OCI-LY3 (cell line): Measurements from ENCODE around the gene SAMD14.

Experiments used
- H2AFZ ChIP-seq: fragments of 200-600, 300-600 bp; shearing (Covaris generic); 2 replicates; pipeline ENCODE4 v1.6.0; 2014; ENCODE audit warnings: antibody characterized with exemption, low read depth, low read length
- H3K27ac ChIP-seq: fragments of 200-600, 300-600 bp; sonication (generic); 2 replicates; pipeline ENCODE4 v1.5.1; 2014; ENCODE audit warnings: mild to moderate bottlenecking, low read length, moderate library complexity, mixed read lengths
- H3K27me3 ChIP-seq: fragments of 200-600, 300-600 bp; sonication (generic); 2 replicates; pipeline ENCODE4 v1.6.1; 2014; ENCODE audit warnings: low read depth, low read length, mixed read lengths
- H3K36me3 ChIP-seq: fragments of 200-600, 300-600 bp; sonication (generic); replicated peaks from 2 replicates; pipeline ENCODE3; 2014; ENCODE audit warnings: low read depth, low read length, mixed read lengths
- H3K4me1 ChIP-seq: fragments of 300-600, 200-600 bp; sonication (generic); 2 replicates; pipeline ENCODE4 v1.6.1; 2014; ENCODE audit warnings: low read length, mixed read lengths
- H3K4me2 ChIP-seq: fragments of 200-600, 300-600 bp; sonication (generic); 2 replicates; pipeline ENCODE4 v1.6.1; 2014; ENCODE audit warnings: low read length, mixed read lengths
- H3K4me3 ChIP-seq: fragments of 300-600, 200-600 bp; sonication (generic); 2 replicates; pipeline ENCODE4 v1.5.1; 2014; ENCODE audit warnings: antibody characterized with exemption, mild to moderate bottlenecking, low read length, moderate library complexity
- H3K79me2 ChIP-seq: fragments of 300-600, 200-600 bp; shearing (Covaris generic); 2 replicates; pipeline ENCODE4 v1.6.1; 2014; ENCODE audit warnings: mild to moderate bottlenecking, low read length, mixed read lengths
- H3K9ac ChIP-seq: fragments of 300-600, 200-600 bp; shearing (Covaris generic); 2 replicates; pipeline ENCODE4 v1.6.0; 2014; ENCODE audit warnings: mild to moderate bottlenecking, low read length, moderate library complexity
- H3K9me3 ChIP-seq: fragments of 200-600, 300-600 bp; shearing (Covaris generic); 2 replicates; pipeline ENCODE4 v1.6.1; 2014; ENCODE audit warnings: low read length, mixed read lengths; ENCODE audit not compliant: insufficient read depth
- H4K20me1 ChIP-seq: fragments of 200-600, 300-600 bp; sonication (generic); 2 replicates; pipeline ENCODE4 v1.6.1; 2016; ENCODE audit warnings: low read length, mixed read lengths; ENCODE audit not compliant: insufficient read depth
- EZH2phosphoT487 ChIP-seq: fragments of 200-600 bp; shearing (Covaris generic); IDR thresholded peaks from 2 replicates; pipeline ENCODE4 v1.6.1; 2018; ENCODE audit warnings: antibody characterized with exemption, mixed run types, low read depth
- TF ChIP-seq, protein P1 (sequence below): fragments of 200-600, 300-600 bp; sonication (generic); IDR thresholded peaks from 2 replicates; pipeline ENCODE4 v1.5.1; 2014; ENCODE audit warnings: antibody characterized with exemption, low read length, low read depth

Gene SAMD14

GRCh38 chr17:50094753-50095619 is 35.0 kb downstream of the SAMD14 start, which contains the start of gene PDK2:
TSS of gene PDK2 (plus strand) at chr17:50095351. CDS start at chr17:50095436, 85 bp downstream.
- TF ChIP-seq, protein P1, sequence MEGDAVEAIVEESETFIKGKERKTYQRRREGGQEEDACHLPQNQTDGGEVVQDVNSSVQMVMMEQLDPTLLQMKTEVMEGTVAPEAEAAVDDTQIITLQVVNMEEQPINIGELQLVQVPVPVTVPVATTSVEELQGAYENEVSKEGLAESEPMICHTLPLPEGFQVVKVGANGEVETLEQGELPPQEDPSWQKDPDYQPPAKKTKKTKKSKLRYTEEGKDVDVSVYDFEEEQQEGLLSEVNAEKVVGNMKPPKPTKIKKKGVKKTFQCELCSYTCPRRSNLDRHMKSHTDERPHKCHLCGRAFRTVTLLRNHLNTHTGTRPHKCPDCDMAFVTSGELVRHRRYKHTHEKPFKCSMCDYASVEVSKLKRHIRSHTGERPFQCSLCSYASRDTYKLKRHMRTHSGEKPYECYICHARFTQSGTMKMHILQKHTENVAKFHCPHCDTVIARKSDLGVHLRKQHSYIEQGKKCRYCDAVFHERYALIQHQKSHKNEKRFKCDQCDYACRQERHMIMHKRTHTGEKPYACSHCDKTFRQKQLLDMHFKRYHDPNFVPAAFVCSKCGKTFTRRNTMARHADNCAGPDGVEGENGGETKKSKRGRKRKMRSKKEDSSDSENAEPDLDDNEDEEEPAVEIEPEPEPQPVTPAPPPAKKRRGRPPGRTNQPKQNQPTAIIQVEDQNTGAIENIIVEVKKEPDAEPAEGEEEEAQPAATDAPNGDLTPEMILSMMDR = no peak
- TF ChIP-seq EZH2phosphoT487 = no peak
- H2AFZ ChIP-seq = peak within 1 kb of the TSS; percentile 67
- H3K9ac ChIP-seq = peak within 1 kb of the TSS; percentile 81
- H3K27me3 ChIP-seq = no peaks in the 10 kb centered on the region
- H4K20me1 ChIP-seq = no peaks in the 10 kb centered on the region
- peak within 1 kb of the TSS; percentile 98 for H3K4me2 ChIP-seq
- peak within 1 kb of the TSS; percentile 84 for H3K4me3 ChIP-seq
- H3K27ac ChIP-seq = peak within 1 kb of the TSS; percentile 71
- peaks cover 8% of the 10 kb centered on the region; the same call in 1 of the 2 replicates for H3K79me2 ChIP-seq
- H3K4me1 ChIP-seq = peaks cover 16% of the 10 kb centered on the region
- H3K36me3 ChIP-seq = no peaks in the 10 kb centered on the region
- H3K9me3 ChIP-seq = no peaks in the 10 kb centered on the region

DNA sequence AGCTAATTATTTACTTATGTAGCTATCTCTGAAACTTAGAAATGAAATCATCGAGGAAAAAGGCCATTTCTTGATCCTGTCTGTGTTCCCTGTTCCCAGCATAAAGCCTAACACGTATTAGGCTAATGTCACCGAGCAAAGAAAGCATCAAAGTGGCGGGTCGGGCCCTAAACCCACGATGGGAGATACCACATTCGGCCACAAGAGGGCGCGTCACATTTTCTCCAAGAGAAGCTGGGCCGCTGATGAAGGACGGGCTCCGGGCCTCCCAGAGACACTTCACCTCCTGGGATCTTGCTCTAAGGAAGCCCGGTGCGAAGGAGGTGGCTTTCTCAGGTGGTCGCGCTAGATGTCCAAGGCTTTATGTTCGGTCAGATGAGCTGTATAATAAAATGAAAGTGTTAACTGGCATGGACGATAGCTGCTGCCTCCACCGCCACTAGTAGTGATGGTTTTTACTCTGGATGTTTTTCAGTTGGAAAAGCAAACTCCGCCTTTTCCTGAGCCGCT is 35.7 kb downstream of the SAMD14 start:
- H3K9ac ChIP-seq = peak overlapping the region; percentile 60
- no peak for TF ChIP-seq EZH2phosphoT487
- TF ChIP-seq, protein P1 = peak; percentile 80

DNA sequence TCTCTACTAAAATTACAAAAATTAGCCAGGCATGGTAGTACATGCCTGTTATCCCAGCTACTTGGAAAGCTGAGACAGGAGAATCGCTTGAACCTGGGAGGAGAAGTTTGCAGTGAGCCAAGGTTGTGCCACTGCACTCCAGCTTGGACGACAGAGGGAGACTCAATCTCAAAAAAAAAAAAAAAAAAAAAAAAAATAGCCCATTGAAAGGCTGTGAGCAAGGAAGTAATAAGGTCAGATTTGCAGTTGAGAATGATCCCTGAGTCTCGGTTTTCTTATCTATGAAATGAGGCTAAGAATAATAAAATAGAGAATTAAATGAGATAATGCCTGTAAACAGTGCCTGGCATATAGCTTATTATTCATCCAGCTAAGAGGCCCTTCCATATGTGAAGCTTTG is 36.2 kb downstream of the SAMD14 start:
- Histone ChIP-seq H3K4me3 (no peak overlapping the region), H3K27ac (no peak overlapping the region), H3K4me2 (peak overlapping the region; percentile 98; the same call in 1 of the 2 replicates)

More for the DNA sequence above, 35.7 kb downstream of the SAMD14 start:
- Histone ChIP-seq H3K79me2 (peaks cover 8% of the 10 kb centered on the region; the same call in 1 of the 2 replicates), H3K9me3 (no peaks in the 10 kb centered on the region), H3K4me1 (peaks cover 13% of the 10 kb centered on the region), H2AFZ (peak overlapping the region; percentile 67; the same call in 1 of the 2 replicates), H4K20me1 (no peaks in the 10 kb centered on the region), H3K4me3 (peak overlapping the region; percentile 84), H3K27ac (peak overlapping the region; percentile 71), H3K4me2 (peak overlapping the region; percentile 98), H3K27me3 (no peaks in the 10 kb centered on the region), H3K36me3 (no peaks in the 10 kb centered on the region)

More for the DNA sequence above, 36.2 kb downstream of the SAMD14 start:
- TF ChIP-seq EZH2phosphoT487 = no peak
- TF ChIP-seq, protein P1 = no peak
- H4K20me1 ChIP-seq = no peaks in the 10 kb centered on the region
- no peak overlapping the region for H3K9ac ChIP-seq
- H3K9me3 ChIP-seq = no peaks in the 10 kb centered on the region
- no peak overlapping the region for H2AFZ ChIP-seq
- H3K27me3 ChIP-seq = no peaks in the 10 kb centered on the region
- no peaks in the 10 kb centered on the region for H3K36me3 ChIP-seq
- H3K79me2 ChIP-seq = peaks cover 8% of the 10 kb centered on the region; the same call in 1 of the 2 replicates
- H3K4me1 ChIP-seq = peaks cover 13% of the 10 kb centered on the region
